Mammary epithelial cell (primary cell): ENCODE results near the gene HMGB4.

Experiments
- EZH2 ChIP-seq: IDR thresholded peaks from 2 replicates; pipeline ENCODE4 v1.6.1; 2012; ENCODE audit warnings: low read length, inconsistent platforms, borderline replicate concordance
- TF ChIP-seq, protein P1 (sequence below), 2 donors: IDR thresholded peaks in 1 of 2; conservative IDR thresholded peaks in 1 of 2; 2 replicates each; pipeline ENCODE4 v1.5.1; 2011 to 2012; ENCODE audit warnings: inconsistent platforms in 2 of 2, low read length in 2 of 2, mild to moderate bottlenecking in 2 of 2, control low read depth in 1 of 2, low read depth in 1 of 2; ENCODE audit not compliant: insufficient read depth in 1 of 2; ENCODE audit errors: extremely low read depth in 1 of 2

DNA sequence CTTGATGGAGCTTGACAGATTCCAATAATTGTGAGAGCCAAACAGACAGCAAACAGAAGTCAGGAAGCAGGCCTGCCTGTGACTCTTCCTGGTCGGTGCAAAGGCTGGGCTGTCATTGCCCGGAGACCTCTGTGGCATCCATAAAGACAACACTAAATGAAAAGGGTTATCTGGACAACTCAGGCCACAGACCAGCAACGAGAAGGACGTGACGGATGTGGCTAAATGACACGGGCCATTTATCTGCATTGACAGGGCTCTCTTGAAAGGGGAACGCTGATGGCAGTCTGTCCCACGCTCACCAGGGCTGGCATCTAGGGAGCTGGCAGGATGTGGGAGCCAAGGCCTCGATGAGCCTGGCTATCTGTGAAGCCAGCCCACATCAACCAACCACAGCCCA lies 35.0 kb downstream of the HMGB4 start:
- TF ChIP-seq, protein P1, sequence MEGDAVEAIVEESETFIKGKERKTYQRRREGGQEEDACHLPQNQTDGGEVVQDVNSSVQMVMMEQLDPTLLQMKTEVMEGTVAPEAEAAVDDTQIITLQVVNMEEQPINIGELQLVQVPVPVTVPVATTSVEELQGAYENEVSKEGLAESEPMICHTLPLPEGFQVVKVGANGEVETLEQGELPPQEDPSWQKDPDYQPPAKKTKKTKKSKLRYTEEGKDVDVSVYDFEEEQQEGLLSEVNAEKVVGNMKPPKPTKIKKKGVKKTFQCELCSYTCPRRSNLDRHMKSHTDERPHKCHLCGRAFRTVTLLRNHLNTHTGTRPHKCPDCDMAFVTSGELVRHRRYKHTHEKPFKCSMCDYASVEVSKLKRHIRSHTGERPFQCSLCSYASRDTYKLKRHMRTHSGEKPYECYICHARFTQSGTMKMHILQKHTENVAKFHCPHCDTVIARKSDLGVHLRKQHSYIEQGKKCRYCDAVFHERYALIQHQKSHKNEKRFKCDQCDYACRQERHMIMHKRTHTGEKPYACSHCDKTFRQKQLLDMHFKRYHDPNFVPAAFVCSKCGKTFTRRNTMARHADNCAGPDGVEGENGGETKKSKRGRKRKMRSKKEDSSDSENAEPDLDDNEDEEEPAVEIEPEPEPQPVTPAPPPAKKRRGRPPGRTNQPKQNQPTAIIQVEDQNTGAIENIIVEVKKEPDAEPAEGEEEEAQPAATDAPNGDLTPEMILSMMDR (conservative IDR thresholded peaks at IDR 0.05 in 1 of 2, IDR thresholded peaks at IDR 0.05 in 1 of 2; ENCODE audit: extremely low read depth in 1 of 2, insufficient read depth in 1 of 2, low read depth in 1 of 2, low read length in 2 of 2): no peak
- TF ChIP-seq EZH2: no peak
